K562 (cell line): ENCODE measurements around the gene GPR107. TPM values are rescaled to one million over a fixed set of nuclear protein-coding genes. Genes with fewer than 3 reads are reported as not detected.

ENCODE experiments used
- ATAC-seq: fragments of 200-7000 bp; cut with Tn5 transposase; 3 replicates; pipeline ENCODE4 v1.9.1; 2020; ENCODE audit warnings: moderate library complexity
- BruUV-seq: library from RNA; stranded (reverse); fragments of 400-500 nt; replicated peaks from 2 replicates; lab custom pipeline; 2021; lab: Mats Ljungman, UMichigan
- CTCF ChIA-PET: fragments of 300-600 bp; formaldehyde crosslinking; extraction: SDS; loops from one replicate; lab custom pipeline; 2021; ENCODE audit warnings: low intra/inter-chr PET ratio; lab: Yijun Ruan, JAX
- POLR2A ChIA-PET: fragments of 300-600, 350-650 bp; sonication (Branson Sonifier 250); formaldehyde crosslinking; extraction: SDS; loops from one replicate; lab custom pipeline; 2021; ENCODE audit warnings: antibody characterized with exemption, inconsistent platforms; lab: Yijun Ruan, JAX
- DNase-seq, 4 experiments: peaks; one replicate each; pipeline versions ENCODE4 v3.0.0 to v3.0.0-alpha.2; 2011 to 2018; ENCODE audit warnings: low spot score in 3 of 4, mixed read lengths in 3 of 4; ENCODE audit errors: extremely low read depth in 1 of 4
- FAIRE-seq: peaks from 2 replicates; lab custom pipeline; 2011; peaks lifted over from hg19 to GRCh38; lab: Jason Lieb, UNC
- H2AFZ ChIP-seq: 2 replicates; pipeline ENCODE4 v1.6.0; 2011; ENCODE audit warnings: low read depth, low read length, control low read depth, inconsistent platforms
- H3K27ac ChIP-seq: fragments of 200-600 bp; 3 replicates; pipeline ENCODE4 v1.8.0; 2011; ENCODE audit warnings: low read depth, mild to moderate bottlenecking, control low read depth, inconsistent platforms, low read length, moderate library complexity, mixed read lengths; ENCODE audit errors: extremely low read depth
- H3K27me3 ChIP-seq, 2 experiments: fragments of 300-600 bp in 1 of 2; 2 replicates in 1 of 2; 3 replicates in 1 of 2; pipeline versions ENCODE4 v1.6.0 to v1.8.0; 2011; ENCODE audit warnings: inconsistent platforms in 2 of 2, low read length in 2 of 2, mild to moderate bottlenecking in 1 of 2, mixed read lengths in 1 of 2, moderate library complexity in 1 of 2; ENCODE audit not compliant: control insufficient read depth in 2 of 2, insufficient read depth in 2 of 2
- H3K36me3 ChIP-seq: fragments of 300-600 bp; 3 replicates; pipeline ENCODE4 v1.8.0; 2011; ENCODE audit warnings: mild to moderate bottlenecking, low read length, inconsistent platforms; ENCODE audit not compliant: control insufficient read depth, insufficient read depth
- H3K4me1 ChIP-seq, 2 experiments: fragments of 200-600 bp in 1 of 2; replicated peaks in 1 of 2; 2 replicates in 1 of 2; 3 replicates in 1 of 2; pipeline versions ENCODE4 v1.5.1 to v1.8.0; 2011; ENCODE audit warnings: inconsistent platforms in 2 of 2, low read length in 2 of 2, mild to moderate bottlenecking in 1 of 2, mixed read lengths in 1 of 2, moderate library complexity in 1 of 2; ENCODE audit not compliant: control insufficient read depth in 2 of 2, insufficient read depth in 2 of 2
- H3K4me2 ChIP-seq: 2 replicates; pipeline ENCODE4 v1.6.1; 2011; ENCODE audit warnings: low read length, control low read depth, inconsistent platforms, mixed read lengths; ENCODE audit not compliant: insufficient read depth
- H3K4me3 ChIP-seq: fragments of 200-600 bp; sonication (generic), shearing (Covaris generic); 2 replicates; pipeline ENCODE4 v1.5.1; 2016; ENCODE audit warnings: control low read depth, inconsistent platforms
- H3K79me2 ChIP-seq: fragments of 200-600 bp; 3 replicates; pipeline ENCODE4 v1.8.0; 2011; ENCODE audit warnings: low read length, inconsistent platforms; ENCODE audit not compliant: control insufficient read depth, insufficient read depth
- H3K9ac ChIP-seq, 2 experiments: 2 replicates each; pipeline versions ENCODE4 v1.6.0 to v1.6.1; 2011; ENCODE audit warnings: low read depth in 2 of 2, low read length in 2 of 2, control low read depth in 1 of 2, inconsistent platforms in 1 of 2, mild to moderate bottlenecking in 1 of 2, mixed read lengths in 1 of 2; ENCODE audit not compliant: insufficient read depth in 1 of 2
- H3K9me1 ChIP-seq: one replicate; pipeline ENCODE4 v1.6.0; 2011; ENCODE audit warnings: inconsistent platforms, mild to moderate bottlenecking, low read length, moderate library complexity; ENCODE audit not compliant: control insufficient read depth, insufficient read depth
- H3K9me3 ChIP-seq: replicated peaks from 2 replicates; pipeline ENCODE4 v1.5.1; 2011; ENCODE audit warnings: low read depth, low read length, inconsistent platforms; ENCODE audit not compliant: control insufficient read depth, insufficient read depth
- H4K20me1 ChIP-seq: replicated peaks from 2 replicates; pipeline ENCODE4 v1.6.1; 2011; ENCODE audit warnings: low read length, inconsistent platforms, mixed read lengths; ENCODE audit not compliant: control insufficient read depth, insufficient read depth
- BRCA1 ChIP-seq, 2 experiments: fragments of 450-650 bp in 1 of 2; sonication (generic) in 1 of 2; formaldehyde crosslinking in 1 of 2; IDR thresholded peaks; 2 replicates each; pipeline versions ENCODE4 v1.5.0 to v1.6.1; 2017 to 2020; ENCODE audit warnings: mild to moderate bottlenecking in 1 of 2, missing genetic modification reagents in 1 of 2
- CBFB ChIP-seq: sonication (generic); formaldehyde crosslinking; IDR thresholded peaks from 2 replicates; pipeline ENCODE4 v1.4.0; 2020; ENCODE audit warnings: mild to moderate bottlenecking, missing genetic modification reagents
- FOSL1 ChIP-seq: fragments of 200-800 bp; sonication (Bioruptor generic); conservative IDR thresholded peaks from 2 replicates; pipeline ENCODE4 v1.6.1; 2016; ENCODE audit warnings: missing genetic modification characterization, missing compliant biosample characterization
- JUND ChIP-seq, 2 experiments: IDR thresholded peaks; 2 replicates in 1 of 2; 3 replicates in 1 of 2; pipeline ENCODE4 v1.6.1; 2011; ENCODE audit warnings: borderline replicate concordance in 2 of 2, low read depth in 2 of 2, low read length in 2 of 2, improper control_type of control experiment in 1 of 2, missing biosample characterization in 1 of 2, missing genetic modification characterization in 1 of 2, missing genetic modification reagents in 1 of 2
- MEF2A ChIP-seq: IDR thresholded peaks from 2 replicates; pipeline ENCODE4 v1.6.1; 2011; ENCODE audit warnings: low read depth, mild to moderate bottlenecking, low read length, moderate library complexity; ENCODE audit not compliant: control insufficient read depth
- RBM25 ChIP-seq: fragments of 200-400 bp; formaldehyde crosslinking; IDR thresholded peaks from 2 replicates; pipeline ENCODE4 v1.6.1; 2018; ENCODE audit warnings: low read length, low read depth, moderate library complexity; ENCODE audit not compliant: severe bottlenecking
- SP2 ChIP-seq: IDR thresholded peaks from 2 replicates; pipeline ENCODE4 v1.6.1; 2011; ENCODE audit warnings: mild to moderate bottlenecking, low read depth, low read length, moderate library complexity; ENCODE audit not compliant: poor library complexity, severe bottlenecking; ENCODE audit errors: extremely low read depth
- ZFP36 ChIP-seq: fragments of 150-350 bp; IDR thresholded peaks from 2 replicates; pipeline ENCODE4 v1.6.1; 2018; ENCODE audit warnings: low read length, low read depth; ENCODE audit not compliant: partially characterized antibody
- ZKSCAN8 ChIP-seq: fragments of 200-800 bp; sonication (Bioruptor generic); IDR thresholded peaks from 2 replicates; pipeline ENCODE4 v1.6.1; 2016; ENCODE audit warnings: missing genetic modification characterization, missing compliant biosample characterization
- WGBS: fragments of 100-300 bp; shearing (Covaris generic); methylation state at CpG from one replicate; pipeline ENCODE4 v1.1.6; 2016; ENCODE audit warnings: low coverage, mixed read lengths; ENCODE audit not compliant: insufficient coverage; ENCODE audit errors: missing lambda C conversion rate; 5-methylcytosine and 5-hydroxymethylcytosine counted together
- in situ Hi-C: fragments of 300-500 bp; cut with MboI; formaldehyde crosslinking; loops from 4 replicates; pipeline ENCODE4 v1.15.0; 2018; ENCODE audit warnings: inconsistent platforms, mixed read lengths
- intact Hi-C: fragments of 100-400 bp; cut with micrococcal nuclease; formaldehyde crosslinking; loops from 2 replicates; pipeline ENCODE4 v1.14.2; 2022
- polyA plus RNA-seq, 8 experiments: library from polyadenylated mRNA; depleted of rRNA in 4 of 8; stranded (reverse) in 5 of 8; unstranded in 3 of 8; fragments of >200 nt; fragmentation: Nextera tagmentation in 2 of 8; fragmentation: Illumina TruSeq in 1 of 8; extraction: Ambion mirVana in 2 of 8; extraction: Trizol in 1 of 8; gene quantifications; 2 replicates each; pipeline versions ENCODE4 v1.2.1 to v1.2.3, GENCODE V29; 2011 to 2014; ENCODE audit warnings: inconsistent platforms in 1 of 8, missing spikeins in 1 of 8
- total RNA-seq, 7 experiments: library from RNA; depleted of rRNA in 6 of 7; stranded (reverse); fragments of >200 nt in 6 of 7; fragmentation: Illumina TruSeq in 2 of 7; extraction: Trizol in 2 of 7; gene quantifications; 2 replicates each; pipeline versions ENCODE4 v1.2.1 to v1.2.3, GENCODE V29; 2011 to 2021; ENCODE audit warnings: low replicate concordance in 1 of 7
- TF ChIP-seq, protein P1 (sequence below): sonication (generic); formaldehyde crosslinking; IDR thresholded peaks from 2 replicates; pipeline ENCODE4 v1.8.0; 2022; ENCODE audit warnings: missing genetic modification reagents, mild to moderate bottlenecking, moderate library complexity, borderline replicate concordance
- TF ChIP-seq, protein P2 (sequence below): fragments of 250-450 bp; sonication (Bioruptor Pico); IDR thresholded peaks from 2 replicates; pipeline ENCODE4 v1.4.0; 2020; ENCODE audit warnings: mild to moderate bottlenecking, moderate library complexity

GPR107 gene
- total and polyA plus RNA-seq, 9 of the 15 experiments (the other 6 are each of a cell fraction or from before 2014, with no cell fraction given) = 3.2 to 34.6 (median 14.4) TPM

DNA sequence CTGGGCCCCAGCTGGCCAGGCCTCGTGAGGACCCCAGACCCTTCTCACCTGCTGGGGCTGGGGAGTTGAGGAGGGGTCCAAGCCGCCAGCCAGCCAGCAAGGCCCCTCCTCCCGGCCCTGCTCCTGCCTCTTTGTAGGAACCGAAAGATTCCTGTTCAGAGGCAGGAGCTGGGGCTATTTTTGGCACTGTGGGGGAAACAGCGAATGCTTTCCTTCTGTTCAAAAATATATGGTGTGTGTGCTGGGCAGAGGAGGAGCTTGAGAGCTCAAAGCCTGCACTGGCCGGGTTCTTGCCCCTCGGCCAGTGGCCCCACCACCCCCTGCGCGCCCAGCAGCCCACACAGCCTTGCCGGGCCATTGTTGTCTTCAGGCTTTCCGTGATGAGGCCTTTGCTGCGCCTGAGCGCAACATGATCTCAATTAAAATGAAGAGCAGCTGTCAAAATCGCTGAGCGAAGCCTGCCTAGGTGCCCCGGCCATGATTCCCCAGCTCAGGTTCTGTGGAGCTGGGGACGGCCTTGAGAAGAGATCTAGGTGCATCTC, 131.9 kb downstream of the GPR107 start:
- in situ Hi-C loops (no loop called here), intact Hi-C loops (no loop called here)
- peak overlapping the region in 1 of 2 experiments; percentile 74; a peak in 2 of 4 replicates for H3K9ac ChIP-seq
- H3K27ac ChIP-seq = peak overlapping the region; percentile 6; the same call in 1 of the 3 replicates
- H3K4me3 ChIP-seq = no peak overlapping the region
- FAIRE-seq = no peak
- DNase-seq = no peak
- no peak overlapping the region for H2AFZ ChIP-seq
- H3K9me1 ChIP-seq = no peaks in the 10 kb centered on the region
- ATAC-seq = no peak
- WGBS = 80% methylated on average over 15 of the region's 17 CpGs
- H3K79me2 ChIP-seq = peaks cover 34% of the 10 kb centered on the region
- ChIA-PET CTCF (no interaction called here), POLR2A (interaction anchor here (0.9 kb wide), 1 partner anchor 10 kb away, joined by 3 read pairs; no protein-coding TSS in a partner anchor)
- BruUV-seq = no TSS peak
- H3K4me1 ChIP-seq = peaks cover 17 to 73% of the 10 kb centered on the region in 2 experiments; a peak in 4 of 5 replicates
- H3K9me3 ChIP-seq = no peaks in the 10 kb centered on the region
- TF ChIP-seq FOSL1 (tag) (no peak), MEF2A (peak; percentile 27; the same call in 1 of the 2 replicates)
- H3K36me3 ChIP-seq = no peaks in the 10 kb centered on the region
- no peaks in the 10 kb centered on the region for H3K27me3 ChIP-seq
- H4K20me1 ChIP-seq = peaks cover 13% of the 10 kb centered on the region
- no peak overlapping the region for H3K4me2 ChIP-seq

GRCh38 chr9:130186051-130186450, 132.3 kb downstream of the GPR107 start:
- BruUV-seq = no TSS peak
- peak overlapping the region in 1 of 2 experiments; percentile 74; a peak in 3 of 4 replicates for H3K9ac ChIP-seq
- H4K20me1 ChIP-seq = peaks cover 12% of the 10 kb centered on the region
- no peak overlapping the region for H3K4me3 ChIP-seq
- 59% methylated on average over 6 of the region's 6 CpGs for WGBS
- H3K27ac ChIP-seq = peak overlapping the region; percentile 6; the same call in 1 of the 3 replicates
- peaks cover 17 to 78% of the 10 kb centered on the region in 2 experiments; a peak in 4 of 5 replicates for H3K4me1 ChIP-seq
- no peaks in the 10 kb centered on the region for H3K9me1 ChIP-seq
- DNase-seq (no peak), ATAC-seq (no peak), FAIRE-seq (no peak)
- in situ Hi-C loops = no loop called here
- no peak overlapping the region for H2AFZ ChIP-seq
- ChIA-PET POLR2A (interaction anchor here (0.9 kb wide), 1 partner anchor 11 kb away, joined by 3 read pairs; no protein-coding TSS in a partner anchor), CTCF (no interaction called here)
- no peaks in the 10 kb centered on the region for H3K36me3 ChIP-seq
- H3K4me2 ChIP-seq = no peak overlapping the region
- intact Hi-C loops = no loop called here
- no peaks in the 10 kb centered on the region for H3K27me3 ChIP-seq
- H3K9me3 ChIP-seq = no peaks in the 10 kb centered on the region
- H3K79me2 ChIP-seq = peaks cover 34% of the 10 kb centered on the region
- TF ChIP-seq SP2 (no peak), CBFB (no peak), BRCA1 (IDR thresholded peaks at IDR 0.05) (no peak), BRCA1 (CRISPR knock-in tag; IDR thresholded peaks at IDR 0.05) (no peak), ZKSCAN8 (CRISPR knock-in tag) (no peak), JUND (IDR thresholded peaks at IDR 0.05; ENCODE audit: borderline replicate concordance, low read depth, low read length) (no peak), JUND (tag; IDR thresholded peaks at IDR 0.05; ENCODE audit: borderline replicate concordance, low read depth, low read length) (no peak), ZFP36 (peak; percentile 97), RBM25 (peak; percentile 64)
- TF ChIP-seq, protein P1, sequence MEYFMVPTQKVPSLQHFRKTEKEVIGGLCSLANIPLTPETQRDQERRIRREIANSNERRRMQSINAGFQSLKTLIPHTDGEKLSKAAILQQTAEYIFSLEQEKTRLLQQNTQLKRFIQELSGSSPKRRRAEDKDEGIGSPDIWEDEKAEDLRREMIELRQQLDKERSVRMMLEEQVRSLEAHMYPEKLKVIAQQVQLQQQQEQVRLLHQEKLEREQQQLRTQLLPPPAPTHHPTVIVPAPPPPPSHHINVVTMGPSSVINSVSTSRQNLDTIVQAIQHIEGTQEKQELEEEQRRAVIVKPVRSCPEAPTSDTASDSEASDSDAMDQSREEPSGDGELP (CRISPR knock-in tag) = no peak
- TF ChIP-seq, protein P2, sequence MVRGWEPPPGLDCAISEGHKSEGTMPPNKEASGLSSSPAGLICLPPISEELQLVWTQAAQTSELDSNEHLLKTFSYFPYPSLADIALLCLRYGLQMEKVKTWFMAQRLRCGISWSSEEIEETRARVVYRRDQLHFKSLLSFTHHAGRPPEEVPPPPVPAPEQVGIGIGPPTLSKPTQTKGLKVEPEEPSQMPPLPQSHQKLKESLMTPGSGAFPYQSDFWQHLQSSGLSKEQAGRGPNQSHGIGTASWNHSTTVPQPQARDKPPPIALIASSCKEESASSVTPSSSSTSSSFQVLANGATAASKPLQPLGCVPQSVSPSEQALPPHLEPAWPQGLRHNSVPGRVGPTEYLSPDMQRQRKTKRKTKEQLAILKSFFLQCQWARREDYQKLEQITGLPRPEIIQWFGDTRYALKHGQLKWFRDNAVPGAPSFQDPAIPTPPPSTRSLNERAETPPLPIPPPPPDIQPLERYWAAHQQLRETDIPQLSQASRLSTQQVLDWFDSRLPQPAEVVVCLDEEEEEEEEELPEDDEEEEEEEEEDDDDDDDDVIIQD = no peak
